Naive thymus-derived CD4-positive, alpha-beta T cell (primary cell): ENCODE data around the gene COL1A1. TPM values are rescaled to one million over a fixed set of nuclear protein-coding genes. Genes with fewer than 3 reads are reported as not detected.

Experiments used
- ATAC-seq: fragments of 150-1000 bp; cut with Tn5 transposase; 2 replicates; pipeline ENCODE4 v1.10.0; 2021; ENCODE audit warnings: mild to moderate bottlenecking, moderate library complexity
- CTCF ChIA-PET: fragments of 350-600 bp; sonication (Branson Sonifier 250); formaldehyde crosslinking; loops from one replicate; lab custom pipeline; 2021; ENCODE audit warnings: antibody characterized with exemption; lab: Charles Lee
- POLR2A ChIA-PET: fragments of 350-600 bp; sonication (Branson Sonifier 250); formaldehyde crosslinking; loops from one replicate; lab custom pipeline; 2021; ENCODE audit warnings: antibody characterized with exemption, inconsistent platforms; lab: Charles Lee
- DNase-seq, 9 donors: peaks; one replicate each; pipeline versions ENCODE4 v3.0.0 to v3.0.0-alpha.2; 2020 to 2022; ENCODE audit warnings: mixed read lengths in 1 of 9
- H3K27ac ChIP-seq: one replicate; pipeline ENCODE4 v1.7.0; 2013; ENCODE audit warnings: mild to moderate bottlenecking, low read depth, low read length, moderate library complexity
- H3K27me3 ChIP-seq, 2 donors: one replicate each; pipeline ENCODE4 v1.7.0; 2013; ENCODE audit warnings: low read length in 2 of 2, mild to moderate bottlenecking in 2 of 2, moderate library complexity in 2 of 2; ENCODE audit not compliant: control insufficient read depth in 2 of 2, insufficient read depth in 2 of 2
- H3K36me3 ChIP-seq, 3 experiments: 1 replicate in 2 of 3; 2 replicates in 1 of 3; pipeline ENCODE4 v1.7.0; 2013; ENCODE audit warnings: low read length in 3 of 3, mild to moderate bottlenecking in 3 of 3, moderate library complexity in 1 of 3; ENCODE audit not compliant: insufficient read depth in 3 of 3, control insufficient read depth in 2 of 3
- H3K4me1 ChIP-seq, 2 donors: one replicate each; pipeline ENCODE4 v1.7.0; 2013; ENCODE audit warnings: low read length in 2 of 2, mild to moderate bottlenecking in 2 of 2, moderate library complexity in 1 of 2; ENCODE audit not compliant: control insufficient read depth in 2 of 2, insufficient read depth in 2 of 2
- H3K4me3 ChIP-seq: 2 replicates; pipeline ENCODE4 v1.7.0; 2013; ENCODE audit warnings: mild to moderate bottlenecking, low read length
- H3K9me3 ChIP-seq, 3 experiments: 1 replicate in 2 of 3; 2 replicates in 1 of 3; pipeline ENCODE4 v1.7.0; 2013; ENCODE audit warnings: low read length in 3 of 3; ENCODE audit not compliant: control insufficient read depth in 2 of 3
- H3K27ac Mint-ChIP-seq, 9 donors: one replicate each; pipeline ENCODE4 v1.8.0; 2020 to 2022; ENCODE audit warnings: mixed read lengths in 9 of 9, mild to moderate bottlenecking in 8 of 9, moderate library complexity in 5 of 9, inconsistent platforms in 2 of 9
- H3K27me3 Mint-ChIP-seq, 5 donors: one replicate each; pipeline ENCODE4 v1.8.0; 2021 to 2022; ENCODE audit warnings: mixed read lengths in 5 of 5, mild to moderate bottlenecking in 1 of 5
- H3K36me3 Mint-ChIP-seq, 5 donors: one replicate each; pipeline ENCODE4 v1.8.0; 2020 to 2022; ENCODE audit warnings: mixed read lengths in 5 of 5, mild to moderate bottlenecking in 3 of 5, inconsistent platforms in 1 of 5
- H3K4me1 Mint-ChIP-seq, 7 donors: one replicate each; pipeline ENCODE4 v1.8.0; 2020 to 2022; ENCODE audit warnings: mixed read lengths in 7 of 7, mild to moderate bottlenecking in 3 of 7, inconsistent platforms in 1 of 7
- H3K4me3 Mint-ChIP-seq, 10 donors: one replicate each; pipeline ENCODE4 v1.8.0; 2020 to 2022; ENCODE audit warnings: mild to moderate bottlenecking in 10 of 10, mixed read lengths in 10 of 10, moderate library complexity in 6 of 10, inconsistent platforms in 2 of 10
- H3K9me3 Mint-ChIP-seq, 11 donors: one replicate each; pipeline ENCODE4 v1.8.0; 2020 to 2022; ENCODE audit warnings: mixed read lengths in 11 of 11, mild to moderate bottlenecking in 4 of 11, inconsistent platforms in 1 of 11, moderate library complexity in 1 of 11
- intact Hi-C, 2 donors: fragments of 100-400 bp; cut with micrococcal nuclease; formaldehyde crosslinking; loops; one replicate each; pipeline ENCODE4 v1.15.1; 2023
- polyA plus RNA-seq, 2 donors: library from polyadenylated mRNA; unstranded; fragments of 300-500 nt; fragmentation: Illumina TruSeq; gene quantifications; one replicate each; pipeline ENCODE4 v1.2.3, GENCODE V29; 2021
- total RNA-seq, 6 experiments: library from RNA in 5 of 6; stranded (reverse) in 5 of 6; gene quantifications; 1 replicate in 5 of 6; 2 replicates in 1 of 6; pipeline ENCODE4 v1.2.3 and lab custom pipeline; 2021 to 2026

The COL1A1 gene
- total RNA-seq (10 to 100 TPM in 1 of 5 experiments, 1 to 10 TPM in 3, under 1 TPM in 1; 0.36 to 12.6 (median 1.2) TPM), polyA plus RNA-seq (not detected), total RNA-seq (lab: John Stamatoyannopoulos, UW) (16.3 reads per million, percentile 46 among the genes with 10 or more reads in this experiment)

GRCh38 chr17:50201276-50201854 lies at the start of gene COL1A1:
COL1A1 (minus strand) TSS chr17:50201631; CDS start chr17:50201513, 118 bp downstream.
- Mint-ChIP-seq H3K4me3 (peak within 1 kb of the TSS; percentile 70 to 87 (median 76)), H3K27me3 (peaks cover 50 to 71% (median 56%) of the 10 kb centered on the region in 5 donors), H3K36me3 (peaks cover 0 to 3% (median 0%) of the 10 kb centered on the region in 5 donors), H3K27ac (peak within 1 kb of the TSS in 6 of 9 donors; percentile 46 to 92 (median 84)), H3K9me3 (peaks cover 0 to 4% (median 0%) of the 10 kb centered on the region in 11 donors), H3K4me1 (peaks cover 6 to 27% (median 25%) of the 10 kb centered on the region in 7 donors)
- Histone ChIP-seq H3K4me1 (peaks cover 12% of the 10 kb centered on the region in 2 donors), H3K27me3 (peaks cover 5 to 13% of the 10 kb centered on the region in 2 donors), H3K27ac (peak within 1 kb of the TSS; percentile 26), H3K9me3 (no peaks in the 10 kb centered on the region), H3K4me3 (peak within 1 kb of the TSS; percentile 61), H3K36me3 (no peaks in the 10 kb centered on the region)
- ATAC-seq, result no peak
- DNase-seq, result peak in 1 of 9 donors; percentile 7
- POLR2A ChIA-PET, result interaction anchor here (1.2 kb wide), 1 partner anchor 72 kb away, joined by 5 read pairs; no protein-coding TSS in a partner anchor
- intact Hi-C loops, result loop anchor here in 1 of 2 donors (2.0 kb wide), 1 partner anchor 277 kb away; the partner anchor contains the start of gene RSAD1
- CTCF ChIA-PET, result interaction anchor here (0.5 to 3.9 kb wide), 9 partner anchors 12 to 111 kb away, joined by 3 to 60 read pairs (median 7); partner anchors contain the start of gene TMEM92

GRCh38 chr17:50248255-50248654 lies 46.8 kb upstream of the COL1A1 start:
- no peaks in the 10 kb centered on the region for H3K4me1 Mint-ChIP-seq
- intact Hi-C loops, result no loop called here
- POLR2A ChIA-PET, result no interaction called here
- CTCF ChIA-PET, result no interaction called here
- no peak overlapping the region for H3K27ac ChIP-seq
- peaks cover 26 to 44% (median 34%) of the 10 kb centered on the region in 5 donors for H3K27me3 Mint-ChIP-seq
- no peaks in the 10 kb centered on the region for H3K36me3 ChIP-seq
- H3K4me1 ChIP-seq, result no peaks in the 10 kb centered on the region
- no peak for DNase-seq
- peaks cover 0 to 16% (median 7%) of the 10 kb centered on the region in 5 donors for H3K36me3 Mint-ChIP-seq
- H3K27ac Mint-ChIP-seq, result no peak overlapping the region
- no peak overlapping the region for H3K4me3 Mint-ChIP-seq
- peaks cover 4 to 40% (median 17%) of the 10 kb centered on the region in 11 donors for H3K9me3 Mint-ChIP-seq
- peaks cover 0 to 4% of the 10 kb centered on the region in 2 donors for H3K27me3 ChIP-seq
- no peak for ATAC-seq
- H3K4me3 ChIP-seq, result no peak overlapping the region
- peaks cover 0 to 6% (median 0%) of the 10 kb centered on the region in 3 experiments for H3K9me3 ChIP-seq

DNA sequence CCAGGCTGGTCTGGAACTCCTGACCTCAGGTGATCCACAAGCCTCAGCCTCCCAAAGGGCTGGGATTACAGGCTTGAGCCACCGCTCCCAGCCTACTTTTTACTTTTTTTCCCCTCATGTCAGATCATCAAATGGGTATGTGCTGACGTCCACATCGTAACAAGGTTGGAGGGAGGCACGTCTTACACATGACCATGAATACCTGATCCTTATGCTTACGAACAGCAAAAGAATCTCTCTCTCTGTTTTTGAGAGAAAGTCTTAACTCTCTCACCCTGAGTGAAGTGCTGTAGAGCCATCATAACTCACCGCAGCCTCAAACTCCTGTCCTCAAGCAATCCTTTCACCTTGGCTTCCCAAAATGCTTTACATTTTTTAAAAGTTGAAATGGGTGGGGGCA lies 43.3 kb upstream of the COL1A1 start:
- H3K27ac Mint-ChIP-seq, result no peak overlapping the region
- H3K4me1 ChIP-seq, result no peaks in the 10 kb centered on the region
- H3K4me3 ChIP-seq, result no peak overlapping the region
- H3K36me3 Mint-ChIP-seq, result peaks cover 0 to 16% (median 7%) of the 10 kb centered on the region in 5 donors
- POLR2A ChIA-PET, result no interaction called here
- DNase-seq (no peak), ATAC-seq (no peak)
- CTCF ChIA-PET, result no interaction called here
- intact Hi-C loops, result no loop called here
- H3K9me3 Mint-ChIP-seq, result peaks cover 4 to 31% (median 15%) of the 10 kb centered on the region in 11 donors
- H3K27ac ChIP-seq, result no peak overlapping the region
- H3K4me3 Mint-ChIP-seq, result no peak overlapping the region
- peaks cover 31 to 50% (median 41%) of the 10 kb centered on the region in 5 donors for H3K27me3 Mint-ChIP-seq
- no peaks in the 10 kb centered on the region for H3K4me1 Mint-ChIP-seq
- peaks cover 0 to under 1% of the 10 kb centered on the region in 2 donors for H3K27me3 ChIP-seq
- H3K36me3 ChIP-seq, result no peaks in the 10 kb centered on the region
- peaks cover 0 to 6% (median 0%) of the 10 kb centered on the region in 3 experiments for H3K9me3 ChIP-seq

GRCh38 chr17:50241431-50241830 lies 40.0 kb upstream of the COL1A1 start:
- POLR2A ChIA-PET, result no interaction called here
- peaks cover 0 to 10% (median 0%) of the 10 kb centered on the region in 7 donors for H3K4me1 Mint-ChIP-seq
- peaks cover 0 to 2% (median 0%) of the 10 kb centered on the region in 11 donors for H3K9me3 Mint-ChIP-seq
- CTCF ChIA-PET, result interaction anchor here (0.7 to 0.9 kb wide), 2 partner anchors 40 to 41 kb away, joined by 3 read pairs; partner anchors contain the start of gene COL1A1
- Histone ChIP-seq H3K4me1 (no peaks in the 10 kb centered on the region), H3K9me3 (no peaks in the 10 kb centered on the region), H3K4me3 (no peak overlapping the region), H3K27me3 (no peaks in the 10 kb centered on the region), H3K36me3 (no peaks in the 10 kb centered on the region), H3K27ac (no peak overlapping the region)
- H3K27ac Mint-ChIP-seq, result no peak overlapping the region
- peaks cover 19 to 46% (median 33%) of the 10 kb centered on the region in 5 donors for H3K27me3 Mint-ChIP-seq
- DNase-seq, result no peak
- ATAC-seq, result no peak
- no peak overlapping the region for H3K4me3 Mint-ChIP-seq
- intact Hi-C loops, result no loop called here
- no peaks in the 10 kb centered on the region for H3K36me3 Mint-ChIP-seq

DNA sequence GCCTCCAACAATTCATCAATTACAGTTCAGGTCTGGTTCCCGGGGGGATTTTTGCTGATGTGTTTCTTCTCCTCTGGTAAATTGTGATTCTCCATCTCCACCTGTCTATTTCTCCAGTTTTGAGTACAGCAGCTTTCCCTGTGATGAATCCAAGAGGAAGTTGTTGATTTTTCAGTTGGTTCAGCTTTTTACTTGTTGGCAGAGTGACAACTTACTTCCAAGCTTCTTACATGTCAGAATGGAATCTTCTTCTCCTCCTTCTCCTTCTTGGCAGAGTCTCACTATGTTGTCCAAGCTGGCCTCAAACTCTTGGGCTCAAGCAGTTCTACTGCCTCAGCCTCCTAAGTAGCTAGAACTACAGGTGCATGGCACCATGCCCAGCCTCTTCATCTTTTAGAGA lies 39.4 kb upstream of the COL1A1 start:
- Histone ChIP-seq H3K4me1 (no peaks in the 10 kb centered on the region), H3K36me3 (no peaks in the 10 kb centered on the region), H3K9me3 (no peaks in the 10 kb centered on the region), H3K4me3 (no peak overlapping the region), H3K27me3 (no peaks in the 10 kb centered on the region), H3K27ac (no peak overlapping the region)
- CTCF ChIA-PET, result interaction anchor here (0.7 to 0.9 kb wide), 2 partner anchors 39 to 41 kb away, joined by 3 read pairs; partner anchors contain the start of gene COL1A1
- H3K36me3 Mint-ChIP-seq, result no peaks in the 10 kb centered on the region
- peaks cover 20 to 49% (median 34%) of the 10 kb centered on the region in 5 donors for H3K27me3 Mint-ChIP-seq
- POLR2A ChIA-PET, result no interaction called here
- H3K4me3 Mint-ChIP-seq, result no peak overlapping the region
- H3K9me3 Mint-ChIP-seq, result peaks cover 0 to 2% (median 0%) of the 10 kb centered on the region in 11 donors
- intact Hi-C loops, result no loop called here
- no peak overlapping the region for H3K27ac Mint-ChIP-seq
- DNase-seq (no peak), ATAC-seq (no peak)
- peaks cover 0 to 10% (median 0%) of the 10 kb centered on the region in 7 donors for H3K4me1 Mint-ChIP-seq

GRCh38 chr17:50239937-50240336 lies 38.5 kb upstream of the COL1A1 start:
- Histone ChIP-seq H3K9me3 (no peaks in the 10 kb centered on the region), H3K36me3 (no peaks in the 10 kb centered on the region), H3K27me3 (no peaks in the 10 kb centered on the region), H3K4me1 (no peaks in the 10 kb centered on the region), H3K27ac (no peak overlapping the region), H3K4me3 (no peak overlapping the region)
- no peak for ATAC-seq
- Mint-ChIP-seq H3K27me3 (peaks cover 25 to 57% (median 40%) of the 10 kb centered on the region in 5 donors), H3K9me3 (peaks cover 0 to 7% (median 2%) of the 10 kb centered on the region in 11 donors), H3K4me1 (peaks cover 0 to 10% (median 0%) of the 10 kb centered on the region in 7 donors), H3K4me3 (no peak overlapping the region), H3K36me3 (no peaks in the 10 kb centered on the region), H3K27ac (no peak overlapping the region)
- intact Hi-C loops, result no loop called here
- POLR2A ChIA-PET, result no interaction called here
- no peak for DNase-seq
- CTCF ChIA-PET, result interaction anchor here (1.5 kb wide), 1 partner anchor 40 kb away, joined by 4 read pairs; no protein-coding TSS in a partner anchor
